NCI-H446 (cell line): ENCODE measurements around the gene DIS3L2.
A peak's percentile ranks its signal among the peaks of the same experiment; 100 is the strongest.
"Not testable (repeated sequence)": the region's sequence is repeated elsewhere in the genome, so short reads cannot be mapped to it uniquely, and the experiment has no call there.

Experiments used
- DNase-seq, 2 experiments: peaks; one replicate each; lab custom pipeline; 2025; lab: John Stamatoyannopoulos, UW

DIS3L2 gene

DNA sequence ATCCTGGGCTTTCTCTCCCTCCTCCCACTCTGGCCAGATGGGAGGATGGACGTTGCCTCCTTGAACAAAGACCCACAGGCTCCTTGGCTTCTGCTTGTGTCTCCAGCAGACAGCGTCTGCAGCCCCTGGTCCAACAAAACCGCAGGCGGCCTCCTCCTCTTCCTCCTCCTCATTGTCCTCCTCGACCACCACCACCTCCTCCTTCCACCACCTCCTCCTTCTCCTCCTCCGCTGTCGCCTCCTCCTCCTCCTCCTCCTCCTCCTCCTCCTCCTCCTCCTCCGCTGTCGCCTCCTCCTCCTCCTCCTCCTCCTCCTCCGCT, 371.4 kb downstream of the DIS3L2 start:
- no peak for DNase-seq

DNA sequence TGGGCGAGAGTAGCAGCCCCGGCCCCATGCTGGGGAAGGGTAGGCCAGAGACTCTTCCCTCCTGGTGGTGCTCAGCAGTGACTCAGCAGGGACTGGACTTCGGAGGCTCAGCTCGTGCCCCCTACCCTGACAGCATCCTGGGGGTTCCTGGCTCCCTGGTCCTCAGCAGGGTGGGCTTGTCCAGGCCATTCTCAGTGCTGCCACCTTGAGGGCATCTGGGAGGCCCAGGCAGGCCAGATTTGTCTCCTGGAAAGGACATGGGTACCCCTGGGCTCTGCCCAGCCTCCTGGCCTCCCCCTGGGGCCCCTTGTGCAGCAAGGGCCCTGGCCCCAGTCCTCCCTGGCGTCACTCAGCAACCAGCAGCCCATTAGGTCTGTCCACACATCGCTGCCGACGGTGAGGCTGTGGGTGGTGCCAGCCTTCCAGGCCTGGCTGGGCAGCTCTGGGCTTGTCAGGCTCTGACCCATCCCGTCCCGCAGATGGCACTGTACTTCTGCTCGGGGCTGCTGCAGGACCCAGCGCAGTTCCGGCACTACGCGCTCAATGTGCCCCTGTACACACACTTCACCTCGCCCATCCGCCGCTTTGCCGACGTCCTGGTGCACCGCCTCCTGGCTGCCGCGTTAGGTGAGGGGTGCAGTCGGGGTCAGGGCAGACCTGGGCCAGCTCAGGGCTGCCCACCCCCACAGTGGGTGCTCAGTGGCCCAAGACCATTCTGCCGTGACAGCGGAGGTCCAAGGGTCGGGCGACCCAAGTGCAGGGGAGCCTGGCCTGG, 372.0 kb downstream of the DIS3L2 start:
- peak in 1 of 2 experiments; percentile 21 for DNase-seq

- not testable (repeated sequence) for DNase-seq
Observed at GRCh38 chr2:232334136-232334884, 372.8 kb downstream of the DIS3L2 start.

GRCh38 chr2:232334885-232335205, 373.3 kb downstream of the DIS3L2 start:
- DNase-seq, result not testable (repeated sequence)

GRCh38 chr2:232335206-232335858, 373.8 kb downstream of the DIS3L2 start:
- not testable (repeated sequence) for DNase-seq

DNA sequence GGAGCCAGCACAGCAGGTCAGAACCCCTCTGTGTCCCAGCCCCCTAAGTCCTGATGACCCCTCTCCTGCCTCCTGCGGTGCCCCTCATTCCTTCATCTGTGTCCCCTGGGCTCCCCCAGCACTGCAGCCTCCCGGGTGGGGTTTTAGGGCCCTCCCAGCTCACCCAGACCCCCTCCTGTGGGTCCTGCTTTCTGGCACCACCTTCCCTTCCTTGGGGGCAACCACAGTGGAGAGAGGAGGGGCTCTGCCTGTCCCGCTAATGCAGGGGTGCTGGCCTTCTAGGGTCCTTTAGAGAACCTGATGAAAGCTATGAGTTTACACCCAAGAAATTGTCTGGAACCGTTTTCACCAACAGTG, 374.3 kb downstream of the DIS3L2 start:
- no peak for DNase-seq

GRCh38 chr2:232336241-232336736, 374.8 kb downstream of the DIS3L2 start:
- DNase-seq, result no peak

DNA sequence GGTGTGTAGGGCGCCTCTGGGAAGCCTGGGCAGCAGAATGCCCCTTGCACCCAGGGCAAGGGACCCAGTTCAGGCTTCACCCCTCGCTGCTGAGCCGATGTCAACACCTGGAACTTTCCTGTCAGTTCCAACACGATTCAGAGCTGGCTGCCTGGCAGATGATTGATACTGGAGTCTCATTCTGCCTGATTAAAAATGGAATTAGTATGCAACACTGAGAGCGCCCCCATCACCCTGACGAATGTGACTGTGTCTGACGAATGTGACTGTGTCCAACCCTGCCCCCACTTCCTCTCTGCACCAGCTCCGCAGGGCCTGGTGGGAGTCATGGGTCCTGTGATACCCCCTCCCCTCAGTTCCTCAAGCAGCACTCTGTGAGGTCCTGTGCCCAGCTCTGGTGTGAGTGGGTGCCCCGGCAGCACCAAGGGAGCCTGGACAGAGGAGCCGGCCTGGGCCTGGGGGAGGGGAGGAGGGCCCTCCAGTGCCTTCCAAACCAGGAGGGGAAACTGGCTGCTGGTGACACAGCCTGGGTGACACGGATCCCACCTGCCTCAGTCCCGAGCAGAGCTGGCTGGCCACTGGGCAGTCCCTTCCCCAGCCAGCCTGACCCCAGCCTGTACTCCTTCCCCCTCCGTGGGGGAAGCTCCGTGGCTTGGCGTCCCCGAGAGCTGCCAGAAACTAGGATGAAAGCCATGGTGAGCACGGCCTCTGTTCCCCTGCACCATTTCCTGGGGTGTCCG, 375.6 kb downstream of the DIS3L2 start:
- no peak for DNase-seq

DNA sequence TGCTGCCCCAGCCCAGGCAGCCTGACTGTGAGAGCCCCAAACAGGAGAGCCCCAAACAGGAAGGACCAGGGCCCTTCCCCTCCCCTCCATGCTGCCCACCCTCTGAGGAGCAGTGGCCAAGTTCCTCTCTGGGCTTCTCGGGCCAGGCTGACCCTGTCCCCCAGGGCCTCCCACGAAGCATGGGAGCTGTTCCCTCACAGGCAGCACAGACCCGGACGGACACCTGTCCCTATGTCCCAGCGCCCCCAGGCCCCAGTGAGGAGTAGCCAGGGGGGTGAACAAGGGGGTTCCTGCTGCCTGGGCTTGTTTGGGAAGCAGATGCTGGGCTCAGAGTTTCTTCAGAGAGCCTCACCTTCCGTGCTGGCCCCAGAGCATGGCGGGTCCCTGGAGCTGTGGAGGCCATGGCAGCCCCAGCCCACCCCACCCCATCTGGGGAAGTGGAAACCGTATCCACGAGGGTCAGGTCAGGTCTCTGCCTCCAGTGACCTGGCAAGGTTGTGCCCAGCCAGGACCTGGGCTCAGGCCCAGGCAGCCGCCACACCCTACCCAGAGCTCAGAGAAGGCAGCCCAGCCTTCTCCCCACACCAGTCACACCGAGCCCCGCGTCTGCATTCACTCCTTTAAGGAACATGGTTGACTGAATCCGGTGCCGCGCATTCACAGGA, 376.7 kb downstream of the DIS3L2 start:
- not testable (repeated sequence) for DNase-seq

DNA sequence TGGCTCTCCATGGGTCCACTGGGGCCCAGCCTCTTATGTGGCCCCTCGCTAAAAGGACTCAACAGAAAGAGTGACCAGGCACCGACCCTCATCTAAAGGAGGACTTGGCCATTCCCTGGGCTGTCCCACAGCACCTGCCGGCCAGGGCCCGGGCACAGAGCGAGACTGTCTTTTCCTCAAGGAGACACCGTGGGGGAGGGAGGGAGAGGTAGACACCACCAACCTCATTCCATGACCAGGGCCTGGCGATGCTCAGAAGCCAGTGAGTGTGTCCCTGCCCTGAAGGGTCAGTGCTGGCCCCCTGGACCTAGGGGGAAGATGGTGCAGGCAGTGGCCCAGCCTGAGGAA, 377.2 kb downstream of the DIS3L2 start:
- DNase-seq, result no peak

- no peak for DNase-seq
Observed at GRCh38 chr2:232339121-232340081, 377.9 kb downstream of the DIS3L2 start.

- DNase-seq, result no peak
Observed at GRCh38 chr2:232340171-232340935, 378.8 kb downstream of the DIS3L2 start.

DNA sequence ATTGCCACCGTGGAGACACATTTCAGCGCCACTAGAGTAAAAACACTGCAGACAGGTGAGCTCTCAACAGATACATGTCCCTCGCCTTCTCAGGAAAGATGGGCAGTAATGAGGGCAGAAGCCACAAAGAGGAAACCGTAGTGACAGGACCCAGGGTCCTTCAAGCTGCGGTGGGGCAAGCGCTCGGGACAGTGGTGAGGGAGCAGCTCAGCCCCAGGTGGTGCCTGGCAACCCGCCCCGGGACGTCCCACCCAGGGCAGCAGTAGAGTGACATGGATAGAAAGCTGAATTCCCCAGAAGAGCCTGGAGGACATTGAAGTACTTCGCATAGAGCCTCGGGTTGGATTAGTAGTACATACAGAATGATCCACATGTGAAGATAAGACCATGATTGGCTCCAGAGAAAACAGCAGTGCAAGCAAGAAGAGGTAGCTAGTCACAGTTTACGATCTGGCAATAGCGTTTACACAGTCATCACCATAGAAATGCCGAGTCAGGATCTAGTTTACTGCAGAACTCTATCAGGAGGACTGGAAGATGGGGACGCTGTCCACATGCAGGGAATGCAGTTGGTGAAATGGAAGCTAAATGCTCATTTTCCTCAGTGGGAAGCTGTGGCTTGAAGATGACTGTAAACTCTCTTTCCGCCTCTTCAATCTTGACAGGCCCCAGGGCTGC, 379.7 kb downstream of the DIS3L2 start:
- DNase-seq, result no peak

DNA sequence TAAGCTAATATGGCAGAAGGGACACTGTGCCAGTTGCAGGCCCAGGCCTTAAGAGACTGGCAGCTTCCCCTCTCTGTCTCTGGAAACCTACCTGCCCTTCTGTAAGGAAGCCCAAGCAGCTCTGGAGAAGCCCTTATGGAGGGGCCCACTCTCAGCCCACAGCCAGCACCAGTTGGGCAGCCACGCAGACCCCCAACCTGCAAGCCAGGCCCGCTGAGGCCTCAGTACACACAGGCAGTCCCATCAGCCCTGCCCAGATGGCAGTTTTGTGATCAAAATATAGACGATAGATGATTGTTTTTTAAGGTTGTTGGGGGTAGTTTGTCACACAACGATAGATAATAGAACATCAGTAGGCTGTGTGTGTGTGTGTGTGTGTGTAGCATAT, 380.2 kb downstream of the DIS3L2 start:
- DNase-seq, result no peak

DNA sequence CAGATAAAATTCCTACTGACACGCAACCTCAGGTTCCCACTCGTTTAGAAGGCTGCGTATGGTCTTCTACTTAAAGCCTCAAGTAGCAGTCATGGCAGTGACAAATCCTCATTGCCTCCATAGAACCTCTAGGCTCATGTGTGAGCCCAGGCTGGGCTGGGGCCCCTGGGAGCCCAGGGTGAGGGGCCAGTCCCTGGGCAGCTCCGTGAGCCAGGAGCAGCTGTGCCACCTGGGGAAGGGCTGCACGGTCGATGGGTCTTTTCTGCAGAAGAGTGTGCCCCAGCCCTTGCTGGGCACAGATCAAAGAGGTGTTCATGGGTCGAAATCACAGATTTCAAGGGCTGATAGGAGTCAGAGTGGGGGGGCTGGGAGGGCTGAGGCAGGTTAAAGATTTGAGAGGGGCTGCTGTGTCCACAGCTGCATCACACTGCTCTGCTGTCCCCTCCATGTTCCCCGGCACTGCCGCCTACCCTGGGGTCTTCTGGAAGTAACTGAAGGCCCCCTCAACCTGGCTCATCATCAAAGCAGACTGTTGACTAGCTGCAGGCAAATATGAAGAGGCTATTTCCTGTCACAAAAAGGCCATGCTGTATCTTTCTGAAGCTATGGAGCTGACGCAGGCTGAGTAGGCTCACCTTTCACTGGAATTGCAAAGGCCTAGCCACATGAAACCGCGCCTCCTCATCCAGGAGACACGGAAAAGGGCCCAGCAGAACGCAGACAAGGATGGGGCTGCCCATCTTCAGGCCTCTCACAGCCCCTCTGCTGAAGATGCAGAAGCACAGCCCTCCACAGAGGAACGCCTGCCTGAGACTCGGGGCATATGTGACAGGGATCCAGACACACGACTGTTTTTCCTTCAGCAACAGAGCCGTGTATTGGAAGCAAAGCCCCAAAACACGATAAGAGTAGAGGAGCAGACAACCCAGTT, 381.4 kb downstream of the DIS3L2 start:
- no peak for DNase-seq

DNA sequence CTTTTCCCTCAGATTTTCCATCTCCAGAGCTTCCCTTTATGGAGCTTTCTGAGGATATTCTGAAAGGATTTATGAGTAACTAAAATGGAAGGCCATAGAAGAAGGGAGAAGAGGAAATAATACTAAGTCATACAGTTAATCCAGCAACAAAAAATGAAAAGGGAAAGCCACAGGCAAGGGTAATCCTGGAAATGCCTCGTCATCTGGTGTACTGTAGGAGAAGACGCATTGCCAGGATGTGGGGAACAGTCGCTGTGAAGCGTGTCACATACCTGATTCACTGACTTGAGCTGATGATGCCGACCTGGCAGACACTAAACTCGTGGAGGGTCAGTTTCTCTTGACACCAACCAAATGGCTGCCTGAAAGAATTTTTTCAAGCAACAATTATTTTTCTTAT, 382.3 kb downstream of the DIS3L2 start:
- no peak for DNase-seq

- DNase-seq, result no peak
Observed at GRCh38 chr2:232345251-232345650, 383.7 kb downstream of the DIS3L2 start.

- DNase-seq, result no peak
Observed at GRCh38 chr2:232347369-232347768, 385.9 kb downstream of the DIS3L2 start.
